Renal cortex interstitium (tissue), 3 donors: Measurements from ENCODE around the gene SSTR1. TPM values are rescaled to one million over a fixed set of nuclear protein-coding genes. Genes with fewer than 3 reads are reported as not detected.

ENCODE experiments used
- polyA plus RNA-seq, 3 donors: library from polyadenylated mRNA; unstranded; fragments of 120-200 nt; gene quantifications; one replicate each; pipeline ENCODE4 v1.2.1, GENCODE V29; 2013; ENCODE audit not compliant: insufficient read length in 3 of 3

The SSTR1 gene
- polyA plus RNA-seq, 3 donors: 1.8 to 2.1 (median 2.1) TPM

Other genes starting within 250 kb of the SSTR1 start
- 10 to 100 TPM; 11.9 to 16.0 (median 15.1) TPM for gene CLEC14A, start 48.2 kb downstream of the SSTR1 start, polyA plus RNA-seq